ENCODE data around the gene CXCR3.

GRCh38 chrX:71661919-71662318, 43.6 kb upstream of the CXCR3 start:
- TF ChIP-seq, protein P1, sequence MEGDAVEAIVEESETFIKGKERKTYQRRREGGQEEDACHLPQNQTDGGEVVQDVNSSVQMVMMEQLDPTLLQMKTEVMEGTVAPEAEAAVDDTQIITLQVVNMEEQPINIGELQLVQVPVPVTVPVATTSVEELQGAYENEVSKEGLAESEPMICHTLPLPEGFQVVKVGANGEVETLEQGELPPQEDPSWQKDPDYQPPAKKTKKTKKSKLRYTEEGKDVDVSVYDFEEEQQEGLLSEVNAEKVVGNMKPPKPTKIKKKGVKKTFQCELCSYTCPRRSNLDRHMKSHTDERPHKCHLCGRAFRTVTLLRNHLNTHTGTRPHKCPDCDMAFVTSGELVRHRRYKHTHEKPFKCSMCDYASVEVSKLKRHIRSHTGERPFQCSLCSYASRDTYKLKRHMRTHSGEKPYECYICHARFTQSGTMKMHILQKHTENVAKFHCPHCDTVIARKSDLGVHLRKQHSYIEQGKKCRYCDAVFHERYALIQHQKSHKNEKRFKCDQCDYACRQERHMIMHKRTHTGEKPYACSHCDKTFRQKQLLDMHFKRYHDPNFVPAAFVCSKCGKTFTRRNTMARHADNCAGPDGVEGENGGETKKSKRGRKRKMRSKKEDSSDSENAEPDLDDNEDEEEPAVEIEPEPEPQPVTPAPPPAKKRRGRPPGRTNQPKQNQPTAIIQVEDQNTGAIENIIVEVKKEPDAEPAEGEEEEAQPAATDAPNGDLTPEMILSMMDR (IDR thresholded peaks at IDR 0.05; ENCODE audit: insufficient read depth, low read depth, low read length): no peak
- TF ChIP-seq EZH2 (IDR thresholded peaks at IDR 0.05; ENCODE audit: insufficient read depth, low read length): no peak

All from astrocyte (in vitro differentiated cells and primary cell).